GM21423 (cell line): ENCODE data around the gene MS4A15.
"Not testable (repeated sequence)": the region's sequence is repeated elsewhere in the genome, so short reads cannot be mapped to it uniquely, and the experiment has no call there.

ENCODE experiments used
- ATAC-seq: cut with Tn5 transposase; IDR thresholded peaks from one replicate; pipeline ENCODE4 v1.9.1; 2021; ENCODE audit warnings: mild to moderate bottlenecking, moderate library complexity; ENCODE audit not compliant: unreplicated experiment

Gene MS4A15

GRCh38 chr11:60798631-60799030 is 42.0 kb downstream of the MS4A15 start:
- ATAC-seq, result no peak

- ATAC-seq, result no peak
These were observed 44.5 kb downstream of the MS4A15 start for GRCh38 chr11:60801194-60801593.

- ATAC-seq, result no peak
These were observed 46.7 kb downstream of the MS4A15 start for GRCh38 chr11:60803273-60803936.

- ATAC-seq, result no peak
These were observed 52.6 kb downstream of the MS4A15 start for GRCh38 chr11:60809249-60809648.

GRCh38 chr11:60809691-60810090 is 53.0 kb downstream of the MS4A15 start:
- no peak for ATAC-seq

- ATAC-seq, result no peak
These were observed 53.5 kb downstream of the MS4A15 start for GRCh38 chr11:60810151-60810550.

- no peak for ATAC-seq
These were observed 53.9 kb downstream of the MS4A15 start for GRCh38 chr11:60810569-60810968.

- ATAC-seq, result no peak
These were observed 56.7 kb downstream of the MS4A15 start for GRCh38 chr11:60813324-60813723.

GRCh38 chr11:60814112-60814511 is 57.4 kb downstream of the MS4A15 start:
- ATAC-seq, result no peak

- no peak for ATAC-seq
These were observed 60.0 kb downstream of the MS4A15 start for GRCh38 chr11:60816590-60817157.

GRCh38 chr11:60818057-60818456 is 61.4 kb downstream of the MS4A15 start:
- ATAC-seq, result no peak

- no peak for ATAC-seq
These were observed 65.3 kb downstream of the MS4A15 start for GRCh38 chr11:60821827-60822599.

- not testable (repeated sequence) for ATAC-seq
These were observed 67.2 kb downstream of the MS4A15 start for GRCh38 chr11:60823745-60824306.

- ATAC-seq, result no peak
These were observed 68.5 kb downstream of the MS4A15 start for GRCh38 chr11:60825118-60825517.

- no peak for ATAC-seq
These were observed 69.1 kb downstream of the MS4A15 start for GRCh38 chr11:60825790-60826189.
